Muscle of back (tissue), 11 donors: Measurements from ENCODE around the gene CD226. TPM values are rescaled to one million over a fixed set of nuclear protein-coding genes. Genes with fewer than 3 reads are reported as not detected.
"Not testable (repeated sequence)": the region's sequence is repeated elsewhere in the genome, so short reads cannot be mapped to it uniquely, and the experiment has no call there.

ENCODE experiments used
- DNase-seq, 3 donors: peaks; one replicate each; pipeline versions ENCODE4 v3.0.0 to v3.0.0-alpha.2; 2013
- polyA plus RNA-seq, 10 donors: library from polyadenylated mRNA; unstranded; fragments of 120-200 nt; gene quantifications; one replicate each; pipeline ENCODE4 v1.2.1, GENCODE V29; 2013; ENCODE audit not compliant: insufficient read length in 10 of 10

Gene CD226
- polyA plus RNA-seq, 10 donors = 0.37 to 3.4 (median 0.67) TPM

GRCh38 chr18:69956665-69957620 lies 9.3 kb upstream of the CD226 start:
- DNase-seq = no peak

GRCh38 chr18:69956057-69956456 lies 8.4 kb upstream of the CD226 start:
- no peak for DNase-seq

GRCh38 chr18:69954719-69955480 lies 7.2 kb upstream of the CD226 start:
- DNase-seq = no peak

GRCh38 chr18:69953191-69953590 lies 5.5 kb upstream of the CD226 start:
- DNase-seq = no peak

GRCh38 chr18:69951182-69951581 lies 3.5 kb upstream of the CD226 start:
- peak in 1 of 3 donors; percentile 7 for DNase-seq

- DNase-seq = no peak
These were observed 1.9 kb upstream of the CD226 start for GRCh38 chr18:69949538-69949936.

- peak in 2 of 3 donors; percentile 12 to 21 for DNase-seq
These were observed 1.4 kb upstream of the CD226 start for GRCh38 chr18:69948919-69949537.

- no peak for DNase-seq
These were observed 583 bp upstream of the CD226 start for GRCh38 chr18:69948256-69948655.

GRCh38 chr18:69946608-69947155 lies 991 bp downstream of the CD226 start:
- no peak for DNase-seq

- DNase-seq = no peak
These were observed 2.2 kb downstream of the CD226 start for GRCh38 chr18:69945220-69946114.

GRCh38 chr18:69944436-69944835 lies 3.2 kb downstream of the CD226 start:
- DNase-seq = no peak

- DNase-seq = no peak
These were observed 4.7 kb downstream of the CD226 start for GRCh38 chr18:69943021-69943420.

- no peak for DNase-seq
These were observed 6.5 kb downstream of the CD226 start for GRCh38 chr18:69941183-69941582.

GRCh38 chr18:69939812-69940211 lies 7.9 kb downstream of the CD226 start:
- not testable (repeated sequence) for DNase-seq

- no peak for DNase-seq
These were observed 11.5 kb downstream of the CD226 start for GRCh38 chr18:69936191-69936558.

- DNase-seq = no peak
These were observed 12.1 kb downstream of the CD226 start for GRCh38 chr18:69935319-69936190.

GRCh38 chr18:69934601-69935265 lies 12.9 kb downstream of the CD226 start:
- DNase-seq = no peak

- DNase-seq = no peak
These were observed 18.5 kb downstream of the CD226 start for GRCh38 chr18:69929041-69929774.

GRCh38 chr18:69916412-69916811 lies 31.3 kb downstream of the CD226 start:
- no peak for DNase-seq
